Erythroblast (primary cell): ENCODE data around the gene SPAG4.

Experiments used
- DNase-seq, 2 experiments: peaks; one replicate each; lab custom pipeline; 2025; lab: John Stamatoyannopoulos, UW
- GATA1 ChIP-seq: IDR thresholded peaks from 2 replicates; pipeline ENCODE4 v1.6.1; 2011; ENCODE audit warnings: low read depth, mild to moderate bottlenecking, control low read depth, low read length, moderate library complexity
- POLR2A ChIP-seq: IDR thresholded peaks from 2 replicates; pipeline ENCODE4 v1.6.1; 2011; ENCODE audit warnings: mild to moderate bottlenecking, low read length

SPAG4 gene

DNA sequence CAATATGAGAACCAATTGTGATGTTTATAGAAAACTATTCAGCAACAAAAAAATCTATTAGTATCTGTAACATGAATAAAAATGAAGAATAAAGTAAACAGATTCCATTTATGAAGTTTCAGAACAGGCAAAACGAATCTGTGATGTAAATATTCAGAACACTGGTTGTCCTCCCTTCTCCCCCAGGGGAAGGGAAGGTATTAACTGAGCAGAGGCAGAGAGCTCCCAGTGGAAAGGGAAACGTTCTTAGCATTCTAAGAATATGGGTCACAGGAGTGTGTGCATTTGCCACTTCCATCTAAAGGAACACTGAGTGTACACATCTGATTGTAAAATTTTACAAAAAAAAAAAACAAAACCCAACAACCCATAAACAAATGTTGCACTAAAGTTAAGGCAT is 23.1 kb downstream of the SPAG4 start:
- no peak for TF ChIP-seq GATA1
- no peak for TF ChIP-seq POLR2A
- no peak for DNase-seq

DNA sequence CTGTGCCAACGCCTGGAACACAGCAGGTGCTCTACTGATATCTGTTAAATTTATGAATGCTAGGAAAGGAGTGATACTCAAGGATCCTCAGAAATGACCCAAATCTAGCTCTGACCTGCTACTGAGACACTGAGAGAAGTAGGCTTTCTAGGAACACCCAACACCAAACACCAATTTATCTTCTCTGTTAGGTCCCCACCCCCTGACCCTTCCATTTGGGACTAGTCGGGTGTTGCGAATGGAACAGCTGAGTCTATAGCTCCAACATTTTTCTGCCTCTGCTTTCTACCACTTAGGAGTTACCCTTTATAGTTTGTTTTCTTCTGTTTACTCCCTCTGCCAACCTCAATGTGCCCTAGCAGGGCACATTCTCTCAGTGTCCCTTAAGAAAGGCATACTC is 25.1 kb downstream of the SPAG4 start:
- DNase-seq: no peak
- no peak for TF ChIP-seq POLR2A
- no peak for TF ChIP-seq GATA1

DNA sequence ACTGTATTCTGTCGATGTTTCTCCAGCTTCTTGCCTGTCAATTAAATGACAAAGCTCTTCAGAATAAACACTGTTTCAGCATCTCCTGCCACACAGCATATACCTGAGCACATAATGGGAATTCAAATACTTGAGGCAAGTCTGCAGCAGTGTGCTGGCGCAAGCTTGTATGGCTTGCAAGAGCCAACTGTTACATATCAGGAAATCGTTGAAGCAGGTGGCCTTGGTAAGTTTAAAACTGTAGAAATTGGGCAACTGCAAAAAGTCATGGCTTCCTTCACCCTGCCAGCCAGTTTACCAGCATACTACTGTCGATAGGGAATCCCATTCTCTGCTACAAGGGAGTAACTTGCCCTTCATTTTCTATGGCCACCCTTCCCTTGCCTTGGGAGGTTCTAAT is 26.1 kb downstream of the SPAG4 start:
- TF ChIP-seq GATA1 (no peak), POLR2A (no peak)
- DNase-seq: no peak

DNA sequence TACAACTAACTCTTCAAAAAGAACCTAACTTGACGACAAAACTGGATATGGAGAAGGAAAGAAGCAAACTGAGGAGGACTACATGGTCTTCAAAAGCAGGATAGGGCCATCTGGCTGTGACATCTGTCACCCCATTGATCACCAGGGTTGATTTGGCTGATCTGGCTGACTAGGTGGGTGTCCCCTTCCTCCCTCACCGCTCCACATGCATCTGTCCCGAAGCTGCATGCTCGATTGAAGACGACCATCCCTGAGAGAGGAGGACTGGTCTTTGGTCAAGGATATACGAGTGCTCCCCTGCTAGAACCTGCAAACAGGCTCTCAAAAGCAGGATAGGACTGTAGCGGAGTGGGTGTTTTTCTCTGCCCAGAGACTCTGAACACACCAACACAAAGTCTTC is 27.4 kb downstream of the SPAG4 start:
- DNase-seq: no peak
- TF ChIP-seq GATA1 (no peak), POLR2A (no peak)

DNA sequence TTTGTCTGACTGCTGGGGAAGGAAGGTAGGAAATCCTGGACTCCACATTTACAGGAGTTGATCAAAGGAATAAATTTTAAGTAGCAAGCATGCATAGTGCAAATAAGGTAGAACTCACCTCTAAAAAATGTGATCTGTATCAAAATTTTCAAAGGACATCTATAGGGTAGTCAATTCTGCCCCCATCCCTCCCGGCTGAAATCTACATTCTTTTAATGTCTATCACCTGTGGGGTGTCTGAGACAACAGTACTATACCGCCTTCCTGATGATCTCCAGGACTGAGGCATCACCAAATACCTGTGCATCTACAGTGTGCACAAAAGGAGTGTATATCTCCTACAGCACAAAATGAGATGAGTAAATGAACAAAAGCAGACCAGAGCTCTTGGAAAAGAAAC is 29.2 kb downstream of the SPAG4 start:
- DNase-seq: no peak
- TF ChIP-seq POLR2A: no peak
- TF ChIP-seq GATA1: no peak

DNA sequence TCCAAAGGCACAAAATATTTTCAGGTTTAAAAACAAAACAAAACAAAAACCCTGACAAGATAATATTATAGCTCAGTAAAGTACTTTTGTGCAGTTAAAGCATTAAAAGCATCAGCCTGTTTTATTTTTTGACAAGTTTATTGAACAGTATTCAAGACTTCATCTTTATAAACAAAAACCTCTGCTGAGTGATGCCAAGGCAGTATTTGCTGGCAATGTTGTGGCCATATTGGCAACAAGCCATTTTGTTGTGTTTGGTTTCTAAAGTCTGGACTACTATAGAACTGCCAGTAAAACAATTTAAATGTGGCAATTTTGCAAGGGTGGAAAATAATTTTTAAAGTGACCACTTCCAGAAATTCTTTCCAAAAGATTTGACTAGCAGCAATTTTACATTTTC is 33.2 kb downstream of the SPAG4 start:
- no peak for DNase-seq

DNA sequence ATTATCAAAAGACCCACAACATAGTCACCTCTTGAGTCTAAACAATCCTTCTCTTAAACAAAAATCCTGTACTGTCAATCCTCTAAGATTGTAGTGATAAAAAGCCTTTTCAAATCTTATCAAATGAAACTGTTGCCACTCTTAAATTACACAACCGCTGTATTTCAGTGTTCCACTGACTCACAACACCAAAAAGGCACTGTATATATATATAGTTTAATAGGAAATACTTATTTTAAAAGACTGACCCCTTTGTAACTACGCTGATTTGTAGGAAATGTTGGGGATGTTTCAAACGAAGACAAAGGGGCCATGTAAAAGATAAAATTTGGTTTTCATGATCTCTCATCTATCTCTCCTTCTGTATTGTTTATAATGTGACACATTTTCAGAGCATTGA is 35.0 kb downstream of the SPAG4 start:
- DNase-seq: no peak
- no peak for TF ChIP-seq POLR2A
- TF ChIP-seq GATA1: no peak

More for the DNA sequence above, 33.2 kb downstream of the SPAG4 start:
- TF ChIP-seq POLR2A: no peak
- no peak for TF ChIP-seq GATA1

DNA sequence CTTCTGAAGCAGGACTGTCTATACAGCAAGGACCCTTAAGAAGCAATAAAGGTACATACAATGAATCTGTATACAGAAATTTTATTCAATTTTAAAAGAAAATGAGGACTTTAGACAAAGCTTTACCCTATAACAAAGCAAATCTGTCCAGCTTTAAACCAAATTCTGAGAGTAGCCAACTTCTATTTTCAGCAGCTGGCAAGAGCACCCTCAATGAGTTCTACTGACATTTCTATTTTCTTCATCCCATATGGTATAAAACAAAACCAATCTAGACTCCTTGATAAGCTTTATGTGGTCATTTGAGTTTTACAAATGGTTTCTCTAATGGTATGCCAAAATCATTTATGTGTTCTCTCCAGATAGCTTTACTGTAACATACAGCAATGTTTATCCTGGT is 36.3 kb downstream of the SPAG4 start:
- DNase-seq: no peak
- no peak for TF ChIP-seq GATA1

DNA sequence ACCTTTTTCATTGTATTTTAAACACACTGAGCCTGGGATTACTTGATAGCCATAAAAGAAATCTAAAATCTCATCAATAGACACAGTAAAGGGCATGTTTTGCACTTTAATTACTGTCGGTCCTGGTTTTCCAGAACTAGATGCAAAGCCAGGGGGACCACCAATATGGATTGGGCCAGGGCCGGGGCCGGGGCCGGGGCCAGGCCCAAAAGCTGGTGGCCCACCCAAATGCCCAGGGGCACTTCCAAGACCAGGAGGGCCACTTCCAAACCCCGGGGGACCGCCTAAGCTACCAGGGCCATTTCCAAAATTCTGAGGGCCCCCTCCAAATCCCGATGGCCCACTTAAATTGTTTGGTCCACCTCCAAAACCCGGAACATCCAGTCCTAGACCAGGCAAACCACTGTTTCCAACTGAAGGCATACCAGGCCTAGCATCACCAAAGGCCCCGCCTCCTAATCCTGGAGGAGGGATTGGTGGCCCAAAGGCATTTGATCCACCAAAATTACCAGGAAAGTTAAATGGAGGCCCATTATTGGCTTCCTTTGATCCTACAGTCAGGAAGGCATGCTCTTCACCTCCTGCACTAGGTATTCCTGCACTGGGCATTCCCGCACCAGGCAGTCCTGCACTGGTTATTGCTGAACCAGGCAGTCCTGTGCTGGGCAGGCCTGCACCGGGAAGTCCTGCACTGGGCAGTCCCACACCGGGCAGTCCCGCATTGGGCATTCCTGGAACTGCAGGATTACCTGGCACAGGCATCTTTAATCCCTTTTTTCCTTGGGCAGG is 37.2 kb downstream of the SPAG4 start:
- no peak for TF ChIP-seq POLR2A
- TF ChIP-seq GATA1: no peak
- DNase-seq: no peak

DNA sequence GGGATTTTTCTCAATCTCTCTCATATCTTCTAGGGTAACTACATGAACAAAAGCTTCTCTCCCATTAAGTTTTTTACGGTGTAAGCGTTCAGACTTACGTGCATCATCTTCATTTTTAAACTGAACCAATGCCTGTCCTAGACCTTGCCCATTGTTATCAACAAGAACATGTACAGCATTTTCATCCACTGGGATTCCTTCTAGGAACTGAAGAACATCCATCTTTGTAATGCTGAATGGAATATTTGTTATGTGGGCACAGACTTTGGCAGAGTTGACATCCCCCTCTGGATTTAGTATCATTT is 37.8 kb downstream of the SPAG4 start:
- no peak for TF ChIP-seq POLR2A
- no peak for TF ChIP-seq GATA1

DNA sequence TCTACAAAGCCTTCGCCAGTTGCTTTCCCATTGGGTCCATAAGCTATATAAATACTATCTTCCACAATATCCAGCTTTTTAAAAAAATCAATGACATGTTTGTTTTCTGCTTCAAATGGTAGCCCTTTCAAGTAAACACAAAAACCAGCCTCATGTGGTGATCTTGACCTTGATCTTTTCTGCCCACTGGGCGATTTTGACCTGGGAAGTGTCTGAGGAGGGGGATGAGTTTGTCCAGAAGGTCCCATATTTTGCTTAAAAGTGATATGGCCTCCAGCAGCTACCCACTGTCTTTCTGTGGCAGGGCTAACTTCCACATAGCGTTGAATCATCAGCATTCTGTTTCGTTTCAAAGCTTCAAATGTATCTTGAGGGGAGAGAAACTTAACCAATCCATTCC is 38.3 kb downstream of the SPAG4 start:
- TF ChIP-seq POLR2A: no peak
- no peak for TF ChIP-seq GATA1
- DNase-seq: no peak

More for the DNA sequence above, 37.8 kb downstream of the SPAG4 start:
- no peak for DNase-seq

DNA sequence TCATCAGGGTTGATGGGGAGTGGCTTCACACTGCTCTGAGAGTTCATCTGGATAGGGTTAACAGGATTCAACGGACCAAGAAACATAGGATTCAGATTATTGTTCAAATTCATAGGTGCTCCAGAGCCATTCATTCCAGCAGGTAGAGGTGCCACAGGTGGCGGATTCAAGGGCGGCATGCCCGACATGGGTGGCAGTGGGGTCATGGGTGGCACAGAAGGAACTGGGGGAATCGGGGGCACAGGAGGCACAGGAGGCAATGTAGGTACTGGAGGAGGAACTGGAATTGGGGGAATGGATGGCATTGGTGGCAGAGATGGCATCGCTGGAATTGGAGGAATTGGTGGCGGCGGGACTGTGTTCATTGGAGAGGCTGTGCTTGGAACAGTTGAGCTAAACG is 38.8 kb downstream of the SPAG4 start:
- no peak for TF ChIP-seq POLR2A
- TF ChIP-seq GATA1: no peak
- DNase-seq: no peak

DNA sequence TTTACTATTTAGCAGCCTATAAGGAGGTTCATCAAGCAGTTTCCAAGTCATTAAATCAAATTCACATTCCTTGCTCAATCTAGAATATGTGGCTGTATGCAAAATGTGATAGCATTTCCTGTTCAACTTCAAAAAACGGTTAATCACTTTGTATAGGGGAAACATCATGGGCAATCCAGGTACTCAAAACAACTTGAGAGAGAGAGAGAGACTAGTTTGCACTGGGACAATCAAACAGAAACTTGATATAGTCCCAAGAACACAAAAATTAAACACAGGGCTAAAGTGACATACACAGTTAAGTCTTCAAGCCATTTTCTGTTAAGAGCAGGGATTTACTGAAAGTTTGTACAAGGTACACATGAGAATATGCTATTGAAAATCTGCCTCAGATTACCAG is 41.6 kb downstream of the SPAG4 start:
- no peak for DNase-seq
- TF ChIP-seq POLR2A (no peak), GATA1 (no peak)

DNA sequence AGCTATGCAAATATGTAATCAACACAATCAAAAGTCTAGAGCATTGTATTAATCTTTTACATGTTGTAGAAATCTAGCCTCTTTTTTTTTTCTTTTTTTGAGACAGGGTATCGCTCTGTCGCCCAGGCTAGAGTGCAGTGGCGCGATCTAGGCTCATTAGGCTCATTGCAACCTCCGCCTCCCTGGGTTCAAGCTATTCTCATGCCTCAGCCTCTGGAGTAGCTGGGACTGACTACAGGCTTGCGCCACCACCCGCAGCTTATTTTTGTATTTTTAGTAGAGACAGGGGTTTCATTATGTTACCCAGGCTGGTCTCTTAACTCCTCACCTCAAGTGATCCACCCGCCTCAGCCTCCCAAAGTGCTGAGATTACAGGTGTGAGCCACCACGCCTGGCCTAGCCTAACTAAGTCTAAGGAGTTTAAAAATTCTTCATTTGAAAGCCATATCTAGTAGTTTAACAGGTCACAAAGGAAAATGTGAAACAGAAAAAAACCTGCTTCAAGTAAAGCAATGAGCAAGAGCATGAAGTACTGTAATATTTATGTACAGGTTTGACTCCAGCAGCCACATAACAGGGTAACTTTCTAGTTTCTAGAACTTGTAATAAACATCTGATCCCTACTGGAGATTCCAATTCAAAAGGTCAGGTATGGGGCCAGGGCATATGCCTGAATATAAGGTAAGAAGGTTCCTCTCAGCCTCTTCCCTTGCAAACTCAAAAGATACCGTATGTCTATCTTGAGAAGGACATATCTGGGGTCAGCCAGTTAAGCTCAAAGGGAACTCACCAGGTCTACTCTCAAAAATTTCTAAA is 44.7 kb downstream of the SPAG4 start:
- no peak for DNase-seq
- TF ChIP-seq GATA1: no peak
- TF ChIP-seq POLR2A: no peak
